GM12878 (cell line): ENCODE measurements around the gene DES. TPM values are rescaled to one million over a fixed set of nuclear protein-coding genes. Genes with fewer than 3 reads are reported as not detected.

Experiments used
- ATAC-seq: fragments of 200-7000 bp; cut with Tn5 transposase; 3 replicates; pipeline ENCODE4 v1.9.1; 2020; ENCODE audit warnings: mild to moderate bottlenecking, moderate library complexity
- BruUV-seq: library from RNA; stranded (reverse); fragments of 400-500 nt; replicated peaks from 2 replicates; lab custom pipeline; 2021; lab: Mats Ljungman, UMichigan
- CTCF ChIA-PET: fragments of 300-600 bp; sonication (Branson Sonifier 250); formaldehyde crosslinking; extraction: SDS; loops from one replicate; lab custom pipeline; 2021; ENCODE audit warnings: inconsistent platforms; lab: Yijun Ruan, JAX
- POLR2A ChIA-PET: fragments of 350-600 bp; formaldehyde crosslinking; extraction: SDS; loops from one replicate; lab custom pipeline; 2021; ENCODE audit warnings: inconsistent platforms; lab: Charles Lee
- RAD21 ChIA-PET: fragments of 300-600 bp; sonication (Branson Sonifier 250); formaldehyde crosslinking; loops from one replicate; lab custom pipeline; 2023; ENCODE audit warnings: antibody characterized with exemption; ENCODE audit not compliant: unreplicated experiment; lab: Charles Lee
- SMC1A ChIA-PET: fragments of 300-600 bp; sonication (Branson Sonifier 250); formaldehyde crosslinking; loops from one replicate; lab custom pipeline; 2023; ENCODE audit not compliant: unreplicated experiment, uncharacterized antibody; lab: Charles Lee
- DNase-seq: peaks from one replicate; pipeline ENCODE4 v3.0.0-alpha.2; 2011; ENCODE audit warnings: low read depth, low spot score
- FAIRE-seq: peaks from 3 replicates; lab custom pipeline; 2011; peaks lifted over from hg19 to GRCh38; lab: Jason Lieb, UNC
- H2AFZ ChIP-seq: 2 replicates; pipeline ENCODE4 v1.6.0; 2011; ENCODE audit warnings: low read depth, low read length, control low read depth; ENCODE audit not compliant: control insufficient read depth
- H3K27ac ChIP-seq: 2 replicates; pipeline ENCODE4 v1.5.1; 2011; ENCODE audit warnings: control low read depth; ENCODE audit not compliant: control insufficient read depth, insufficient read depth
- H3K27me3 ChIP-seq, 2 experiments: replicated peaks in 1 of 2; 2 replicates each; pipeline versions ENCODE4 v1.6.0 to v1.6.1; 2011; ENCODE audit warnings: low read length in 1 of 2; ENCODE audit not compliant: control insufficient read depth in 2 of 2, insufficient read depth in 2 of 2
- H3K36me3 ChIP-seq, 2 experiments: 2 replicates each; pipeline ENCODE4 v1.5.1; 2011; ENCODE audit warnings: low read length in 1 of 2; ENCODE audit not compliant: control insufficient read depth in 2 of 2, insufficient read depth in 2 of 2
- H3K4me1 ChIP-seq: 2 replicates; pipeline ENCODE4 v1.6.1; 2011; ENCODE audit warnings: mild to moderate bottlenecking, low read length, moderate library complexity, mixed read lengths; ENCODE audit not compliant: control insufficient read depth, insufficient read depth
- H3K4me2 ChIP-seq: 2 replicates; pipeline ENCODE4 v1.6.0; 2011; ENCODE audit warnings: control low read depth; ENCODE audit not compliant: control insufficient read depth, insufficient read depth
- H3K4me3 ChIP-seq: fragments of 200-600 bp; sonication (generic); 2 replicates; pipeline ENCODE4 v1.5.1; 2016
- H3K79me2 ChIP-seq: 2 replicates; pipeline ENCODE4 v1.6.0; 2011; ENCODE audit warnings: low read length; ENCODE audit not compliant: control insufficient read depth, insufficient read depth
- H3K9ac ChIP-seq: 2 replicates; pipeline ENCODE4 v1.8.0; 2011; ENCODE audit warnings: low read length, control low read depth, mixed read lengths; ENCODE audit not compliant: control insufficient read depth, insufficient read depth
- H3K9me3 ChIP-seq: replicated peaks from 3 replicates; pipeline ENCODE4 v1.5.1; 2011; ENCODE audit warnings: mild to moderate bottlenecking, low read length; ENCODE audit not compliant: control insufficient read depth, insufficient read depth
- H4K20me1 ChIP-seq: 2 replicates; pipeline ENCODE4 v1.6.0; 2011; ENCODE audit not compliant: control insufficient read depth, insufficient read depth
- CBX3 ChIP-seq: fragments of 200-600 bp; sonication (generic); IDR thresholded peaks from 2 replicates; pipeline ENCODE4 v1.6.1; 2016; ENCODE audit warnings: low read depth, borderline replicate concordance
- CEBPB ChIP-seq, 2 experiments: fragments of 150-350 bp in 1 of 2; IDR thresholded peaks; 2 replicates each; pipeline ENCODE4 v1.6.1; 2012 to 2014; ENCODE audit warnings: low read depth in 2 of 2, low read length in 2 of 2, borderline replicate concordance in 1 of 2, inconsistent platforms in 1 of 2
- CUX1 ChIP-seq: IDR thresholded peaks from 2 replicates; pipeline ENCODE4 v1.6.1; 2012; ENCODE audit warnings: improper control_type of control experiment, low read depth, low read length; ENCODE audit not compliant: insufficient replicate concordance
- POLR2AphosphoS2 ChIP-seq: IDR thresholded peaks from 2 replicates; pipeline ENCODE4 v1.6.1; 2011; ENCODE audit warnings: low read depth, mild to moderate bottlenecking, low read length, improper control_type of control experiment, moderate library complexity
- RFX5 ChIP-seq: IDR thresholded peaks from 2 replicates; pipeline ENCODE4 v1.6.1; 2011; ENCODE audit warnings: low read depth, low read length, improper control_type of control experiment
- SIX5 ChIP-seq: IDR thresholded peaks from 2 replicates; pipeline ENCODE4 v1.6.1; 2011; ENCODE audit warnings: mild to moderate bottlenecking, low read depth, low read length, moderate library complexity; ENCODE audit not compliant: severe bottlenecking
- SKIL ChIP-seq: fragments of 450-650 bp; IDR thresholded peaks from 2 replicates; pipeline ENCODE4 v1.6.1; 2017; ENCODE audit warnings: mild to moderate bottlenecking, low read depth, inconsistent platforms; ENCODE audit not compliant: poor library complexity, severe bottlenecking
- SMARCA5 ChIP-seq: fragments of 450-650 bp; IDR thresholded peaks from 2 replicates; pipeline ENCODE4 v1.6.1; 2017; ENCODE audit warnings: mild to moderate bottlenecking
- USF1 ChIP-seq: IDR thresholded peaks from 2 replicates; pipeline ENCODE4 v1.6.1; 2011; ENCODE audit warnings: borderline replicate concordance, low read depth, mild to moderate bottlenecking, moderate library complexity, mixed read lengths, low read length; ENCODE audit not compliant: insufficient read depth; ENCODE audit errors: extremely low read length
- YBX1 ChIP-seq: fragments of 450-650 bp; IDR thresholded peaks from 2 replicates; pipeline ENCODE4 v1.6.1; 2016; ENCODE audit warnings: antibody characterized with exemption
- WGBS: methylation state at CpG from one replicate; pipeline ENCODE4 v1.1.6; 2016; ENCODE audit warnings: low lambda C conversion rate; ENCODE audit not compliant: insufficient replicate concordance, insufficient coverage; ENCODE audit errors: missing lambda C conversion rate; 5-methylcytosine and 5-hydroxymethylcytosine counted together
- in situ Hi-C: fragments of 300-500 bp; cut with MboI; formaldehyde crosslinking; loops from 9 replicates; pipeline ENCODE4 v1.14.3; 2018; ENCODE audit warnings: mixed read lengths
- intact Hi-C: fragments of 100-400 bp; cut with micrococcal nuclease; formaldehyde crosslinking; loops from one replicate; pipeline ENCODE4 v1.14.2; 2022; ENCODE audit not compliant: unreplicated experiment
- polyA plus RNA-seq, 11 experiments: library from polyadenylated mRNA; depleted of rRNA in 4 of 11; unstranded in 6 of 11; stranded (reverse) in 5 of 11; fragments of >200 nt; fragmentation: Nextera tagmentation in 4 of 11; fragmentation: Illumina TruSeq in 1 of 11; extraction: Ambion mirVana in 4 of 11; extraction: Trizol in 1 of 11; gene quantifications; 1 replicate in 1 of 11; 2 replicates in 10 of 11; pipeline versions ENCODE4 v1.2.1 to v1.2.3, GENCODE V29; 2011 to 2016; ENCODE audit warnings: inconsistent platforms in 2 of 11, missing spikeins in 2 of 11, low read depth in 1 of 11
- total RNA-seq, 4 experiments: library from RNA; depleted of rRNA in 3 of 4; stranded (reverse); fragments of >200 nt in 3 of 4; fragmentation: Illumina TruSeq in 1 of 4; extraction: Trizol in 1 of 4; gene quantifications; 2 replicates each; pipeline versions ENCODE4 v1.2.1 to v1.2.3, GENCODE V29; 2013 to 2021

DES gene
- total and polyA plus RNA-seq, 10 of the 15 experiments (the other 5 are each of a cell fraction or from before 2014, with no cell fraction given), result 0.80 TPM; not detected in 9

GRCh38 chr2:219437690-219438206 lies 19.6 kb downstream of the DES start:
- Histone ChIP-seq H3K36me3 (no peaks in the 10 kb centered on the region), H3K4me3 (no peak overlapping the region), H2AFZ (no peak overlapping the region), H3K9ac (no peak overlapping the region), H3K79me2 (no peaks in the 10 kb centered on the region), H3K9me3 (no peaks in the 10 kb centered on the region), H3K4me1 (no peaks in the 10 kb centered on the region), H3K4me2 (no peak overlapping the region), H3K27ac (no peak overlapping the region), H4K20me1 (no peaks in the 10 kb centered on the region; the same call in 1 of the 2 replicates), H3K27me3 (peaks cover 9 to 19% of the 10 kb centered on the region in 2 experiments)
- intact Hi-C loops, result no loop called here
- ChIA-PET SMC1A (interaction anchor here (0.6 to 0.7 kb wide), 2 partner anchors 40 to 1104 kb away, joined by 3 read pairs; no protein-coding TSS in a partner anchor), CTCF (no interaction called here), RAD21 (no interaction called here), POLR2A (interaction anchor here (0.6 kb wide), 1 partner anchor 9 kb away, joined by 3 read pairs; no protein-coding TSS in a partner anchor)
- in situ Hi-C loops, result no loop called here
- no TSS peak for BruUV-seq
- ATAC-seq, result no peak
- FAIRE-seq, result no peak
- WGBS, result 24% methylated on average over 6 of the region's 6 CpGs
- no peak for TF ChIP-seq SMARCA5
- no peak for TF ChIP-seq SKIL
- no peak for TF ChIP-seq CUX1
- no peak for TF ChIP-seq USF1
- TF ChIP-seq YBX1, result no peak
- no peak for TF ChIP-seq POLR2AphosphoS2
- no peak for TF ChIP-seq CBX3
- TF ChIP-seq RFX5, result no peak
- no peak for TF ChIP-seq SIX5
- no peak for TF ChIP-seq CEBPB (IDR thresholded peaks at IDR 0.05; ENCODE audit: borderline replicate concordance in 1 of 2, low read depth in 2 of 2, low read length in 2 of 2)
- DNase-seq, result no peak
